HG03354 (cell line): ENCODE data around the gene ZIC5.
"Not testable (repeated sequence)": the region's sequence is repeated elsewhere in the genome, so short reads cannot be mapped to it uniquely, and the experiment has no call there.

Source experiments
- ATAC-seq: cut with Tn5 transposase; IDR thresholded peaks from one replicate; pipeline ENCODE4 v1.9.1; 2021; ENCODE audit warnings: mild to moderate bottlenecking; ENCODE audit not compliant: unreplicated experiment, poor library complexity, severe bottlenecking

ZIC5 gene

GRCh38 chr13:99945515-99945914 is 26.1 kb downstream of the ZIC5 start:
- not testable (repeated sequence) for ATAC-seq

DNA sequence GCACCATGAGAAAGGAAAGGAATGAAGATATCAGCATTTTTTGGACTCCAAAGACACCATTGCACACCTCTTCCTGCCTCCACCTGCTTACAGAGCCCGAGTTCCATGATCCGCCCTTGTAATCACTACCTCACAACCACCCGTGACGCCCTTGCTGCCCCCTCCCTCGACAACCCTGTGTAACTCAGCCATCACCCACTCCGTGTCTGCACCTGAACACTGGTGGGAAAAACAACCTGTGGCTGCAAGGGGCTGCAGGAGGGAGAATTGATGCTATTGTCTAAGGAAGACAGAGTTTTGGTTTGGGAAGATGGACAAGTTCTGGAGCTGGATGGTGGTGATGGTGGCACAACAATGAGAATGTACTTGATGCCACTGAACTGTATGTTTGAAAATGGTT is 27.0 kb downstream of the ZIC5 start:
- no peak for ATAC-seq

DNA sequence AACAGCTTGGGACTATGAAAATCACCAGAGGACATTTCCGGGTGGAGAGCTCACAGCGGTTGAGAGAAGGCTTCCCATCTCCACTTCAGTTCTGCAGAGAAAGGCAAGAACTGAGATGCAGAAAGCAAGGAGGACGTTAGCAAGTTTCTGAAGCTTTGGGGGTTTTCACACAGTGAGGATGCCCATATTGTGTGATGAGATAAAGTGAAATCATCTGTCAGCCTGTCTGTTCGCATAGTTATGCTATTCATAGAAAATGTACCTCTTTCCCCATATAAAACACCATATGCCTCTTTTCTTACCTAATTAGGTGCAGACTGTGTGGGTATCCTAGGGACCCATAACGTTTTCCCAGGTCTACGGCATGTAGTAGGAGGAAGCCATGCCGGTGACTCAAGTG is 27.5 kb downstream of the ZIC5 start:
- no peak for ATAC-seq

- no peak for ATAC-seq
These were observed 29.7 kb downstream of the ZIC5 start for GRCh38 chr13:99941911-99942310.

DNA sequence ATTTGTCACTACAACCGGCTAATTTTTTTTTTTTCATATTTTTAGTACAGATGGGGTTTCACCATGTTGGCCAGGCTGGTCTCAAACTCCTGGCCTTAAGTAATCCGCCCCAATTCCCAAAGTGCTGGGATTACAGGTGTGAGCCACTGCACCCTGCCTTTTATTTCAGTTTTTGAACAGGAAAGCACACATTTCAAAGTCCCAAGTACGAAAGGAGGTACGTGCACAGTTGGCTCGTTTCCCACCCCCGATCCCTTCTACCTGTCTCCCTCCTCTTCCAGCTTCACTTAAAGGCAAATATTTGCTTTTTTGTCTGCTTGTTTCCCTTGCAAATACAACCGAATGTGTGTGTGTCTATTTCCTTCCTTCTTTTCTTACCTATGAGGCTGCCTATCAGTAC is 30.5 kb downstream of the ZIC5 start:
- no peak for ATAC-seq

DNA sequence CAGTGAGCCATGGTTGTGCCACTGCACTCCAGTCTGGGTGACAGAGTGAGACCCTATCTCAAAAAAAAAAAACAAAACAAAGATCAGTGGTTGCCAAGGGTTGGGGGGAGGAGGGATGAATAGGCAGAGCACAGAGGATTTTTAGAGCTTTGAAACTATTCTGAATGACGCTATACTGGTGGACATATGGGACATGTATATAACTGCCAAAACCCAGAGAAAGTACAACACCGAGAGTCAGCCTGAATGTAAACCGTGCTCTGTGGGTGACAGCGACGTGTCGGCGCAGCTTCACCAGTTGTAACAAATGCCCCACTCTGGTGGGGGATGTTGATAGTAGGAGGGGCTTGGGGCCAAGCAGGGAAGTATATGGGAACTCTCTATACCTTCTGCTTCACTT is 32.9 kb downstream of the ZIC5 start:
- ATAC-seq, result no peak

DNA sequence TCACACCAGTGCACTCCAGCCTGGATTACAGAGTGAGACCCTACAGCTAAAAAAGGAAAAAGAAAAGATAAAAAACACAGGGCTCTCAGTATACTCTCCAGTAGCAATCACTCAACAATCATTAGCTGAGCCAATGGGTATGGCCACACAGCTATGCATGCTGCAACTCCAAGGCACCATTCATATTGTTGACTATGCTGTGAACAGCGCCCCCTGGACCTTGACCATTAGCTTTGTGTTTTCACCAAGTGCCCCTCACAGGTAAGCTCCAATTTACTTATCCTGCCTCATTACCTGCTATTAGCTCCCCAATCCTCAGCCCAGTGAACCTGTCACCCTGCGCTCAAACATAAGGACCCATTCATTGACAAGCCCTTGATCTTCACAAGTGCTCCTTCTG is 35.8 kb downstream of the ZIC5 start:
- no peak for ATAC-seq

DNA sequence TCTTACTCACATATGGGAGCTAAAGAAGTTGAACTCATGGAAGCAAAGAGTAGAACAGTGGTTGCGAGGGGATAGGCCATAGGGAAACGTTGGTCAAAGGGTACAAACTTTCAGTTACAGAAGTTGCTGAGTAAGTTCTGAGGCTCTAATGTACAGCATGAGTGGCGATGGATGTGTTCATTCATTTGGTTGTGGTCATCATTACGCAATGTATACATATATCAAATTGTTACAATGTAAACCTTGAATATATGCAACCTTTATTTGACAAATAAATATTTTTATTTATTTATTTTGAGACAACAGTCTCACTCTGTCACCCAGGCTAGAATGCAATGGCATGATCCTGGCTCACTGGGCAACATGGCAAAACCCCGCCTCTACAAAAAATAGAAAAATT is 38.7 kb downstream of the ZIC5 start:
- no peak for ATAC-seq

- ATAC-seq, result no peak
These were observed 40.6 kb downstream of the ZIC5 start for GRCh38 chr13:99930925-99931324.

- no peak for ATAC-seq
These were observed 41.7 kb downstream of the ZIC5 start for GRCh38 chr13:99929866-99930265.

- no peak for ATAC-seq
These were observed 45.4 kb downstream of the ZIC5 start for GRCh38 chr13:99926014-99926731.

- ATAC-seq, result no peak
These were observed 47.5 kb downstream of the ZIC5 start for GRCh38 chr13:99923877-99924582.

DNA sequence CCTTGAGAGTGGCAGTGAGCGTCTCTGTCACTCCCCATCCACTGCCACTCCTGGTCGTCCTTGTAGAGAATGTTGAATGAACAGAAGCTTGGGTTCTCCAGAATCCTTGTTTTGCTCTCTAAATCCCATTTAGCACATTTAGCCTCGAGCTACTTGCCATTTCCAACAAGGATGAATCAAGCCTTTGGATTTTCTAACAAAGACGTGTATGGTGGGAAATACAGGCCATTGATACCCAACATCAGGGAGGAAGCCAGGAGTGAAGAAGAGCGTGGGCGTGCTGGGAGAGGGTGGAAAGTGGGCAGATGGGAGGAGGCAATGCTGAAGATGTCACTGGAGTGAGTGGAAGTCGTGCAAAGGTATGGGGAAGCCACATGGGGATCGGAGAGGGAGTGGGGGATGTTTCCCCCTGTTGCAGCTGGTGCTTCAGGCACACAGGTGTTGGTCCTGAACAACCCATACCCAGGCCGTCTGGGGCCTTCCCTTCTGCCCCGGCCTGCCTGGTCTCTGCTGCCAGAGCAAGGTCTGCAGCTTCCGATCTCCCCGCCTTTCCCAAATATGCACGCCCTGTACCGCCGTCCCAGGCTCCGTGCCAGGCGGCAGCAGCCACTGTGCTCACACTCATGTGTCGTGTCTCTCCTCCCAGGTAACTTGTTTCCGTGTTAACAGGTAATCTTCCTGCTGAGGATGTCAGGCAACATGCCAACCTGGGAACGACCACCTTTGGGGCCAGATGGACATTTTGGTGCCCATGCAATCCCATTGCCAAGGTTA is 48.7 kb downstream of the ZIC5 start:
- no peak for ATAC-seq

- no peak for ATAC-seq
These were observed 52.4 kb downstream of the ZIC5 start for GRCh38 chr13:99919132-99919531.

DNA sequence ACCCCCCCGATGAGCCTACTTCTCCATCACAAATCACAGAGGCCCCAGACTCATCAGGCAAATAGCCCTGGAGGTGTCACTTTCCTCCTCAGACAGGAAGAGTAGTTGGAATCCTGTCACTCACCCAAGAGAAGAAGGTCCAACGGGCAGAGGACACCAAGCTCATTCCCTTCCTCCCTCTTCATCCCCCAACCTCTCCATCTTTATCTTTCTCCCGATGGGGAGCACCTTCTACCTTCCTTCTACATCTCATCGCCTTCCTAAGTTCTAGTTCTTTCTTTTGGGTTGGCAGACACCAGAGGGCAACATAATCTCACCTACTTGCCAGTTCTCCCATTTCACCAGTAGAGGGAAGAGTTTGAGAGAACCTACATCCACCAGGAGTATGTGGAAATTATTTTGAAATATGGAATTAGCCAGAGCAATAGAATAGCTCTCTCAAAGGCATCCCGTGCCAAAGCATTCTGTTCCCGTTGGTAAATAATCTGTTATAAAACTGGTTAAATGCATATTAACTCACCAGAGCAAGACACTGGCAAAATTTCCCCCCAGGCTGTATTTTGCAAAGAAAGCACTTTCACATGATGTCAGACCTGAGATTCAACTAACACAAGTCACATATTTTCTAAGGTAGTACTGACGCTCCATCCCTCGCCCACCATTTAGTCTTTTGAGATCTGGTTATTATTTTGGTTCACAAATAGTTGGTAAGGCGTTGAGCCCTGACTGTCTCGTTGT is 55.0 kb downstream of the ZIC5 start:
- ATAC-seq, result peak; percentile 91

- no peak for ATAC-seq
These were observed 58.4 kb downstream of the ZIC5 start for GRCh38 chr13:99913167-99913566.
